GM21528 (cell line): ENCODE data around the gene UNK.
"Not testable (repeated sequence)": the region's sequence is repeated elsewhere in the genome, so short reads cannot be mapped to it uniquely, and the experiment has no call there.

Experiments
- ATAC-seq: cut with Tn5 transposase; IDR thresholded peaks from one replicate; pipeline ENCODE4 v1.9.1; 2021; ENCODE audit warnings: mild to moderate bottlenecking, moderate library complexity; ENCODE audit not compliant: unreplicated experiment, low FRiP score

UNK gene

DNA sequence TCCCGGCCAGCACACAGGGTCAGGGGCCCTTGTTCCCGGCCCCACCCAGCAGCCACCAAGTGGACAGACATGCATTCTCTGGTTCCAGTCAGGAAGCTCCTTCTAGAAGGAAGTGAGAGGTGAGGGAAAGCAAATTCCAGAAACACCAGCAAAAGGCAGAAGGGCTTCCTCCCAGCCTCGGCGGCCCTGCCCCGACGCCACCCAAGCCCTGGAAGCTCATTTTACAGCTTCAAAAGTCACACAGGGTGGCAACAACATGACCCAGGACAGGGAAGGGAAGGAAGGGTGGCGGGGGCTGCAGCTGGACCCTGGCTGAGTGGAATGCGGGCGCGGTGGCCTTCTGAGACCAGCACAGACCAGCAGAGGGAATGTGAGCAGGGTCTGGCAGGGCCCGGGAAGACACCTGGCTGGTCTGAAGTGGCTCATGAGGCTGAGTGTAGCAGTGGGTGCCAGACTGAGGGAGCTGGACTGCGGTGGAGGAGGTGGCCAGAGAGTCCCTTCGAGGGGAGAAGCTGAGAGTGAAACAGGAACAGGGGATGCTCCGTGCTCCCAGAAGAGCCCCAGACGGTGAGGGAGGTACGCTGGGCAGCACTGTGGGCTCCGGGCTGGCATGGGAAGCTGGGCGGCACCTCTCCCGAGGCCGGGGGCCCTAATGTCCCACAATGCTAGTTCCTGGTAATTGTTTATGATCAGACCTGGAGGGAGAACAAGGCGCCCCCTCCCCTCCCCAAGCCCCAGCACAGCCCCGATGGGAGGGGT is 61.5 kb downstream of the UNK start:
- ATAC-seq: no peak

DNA sequence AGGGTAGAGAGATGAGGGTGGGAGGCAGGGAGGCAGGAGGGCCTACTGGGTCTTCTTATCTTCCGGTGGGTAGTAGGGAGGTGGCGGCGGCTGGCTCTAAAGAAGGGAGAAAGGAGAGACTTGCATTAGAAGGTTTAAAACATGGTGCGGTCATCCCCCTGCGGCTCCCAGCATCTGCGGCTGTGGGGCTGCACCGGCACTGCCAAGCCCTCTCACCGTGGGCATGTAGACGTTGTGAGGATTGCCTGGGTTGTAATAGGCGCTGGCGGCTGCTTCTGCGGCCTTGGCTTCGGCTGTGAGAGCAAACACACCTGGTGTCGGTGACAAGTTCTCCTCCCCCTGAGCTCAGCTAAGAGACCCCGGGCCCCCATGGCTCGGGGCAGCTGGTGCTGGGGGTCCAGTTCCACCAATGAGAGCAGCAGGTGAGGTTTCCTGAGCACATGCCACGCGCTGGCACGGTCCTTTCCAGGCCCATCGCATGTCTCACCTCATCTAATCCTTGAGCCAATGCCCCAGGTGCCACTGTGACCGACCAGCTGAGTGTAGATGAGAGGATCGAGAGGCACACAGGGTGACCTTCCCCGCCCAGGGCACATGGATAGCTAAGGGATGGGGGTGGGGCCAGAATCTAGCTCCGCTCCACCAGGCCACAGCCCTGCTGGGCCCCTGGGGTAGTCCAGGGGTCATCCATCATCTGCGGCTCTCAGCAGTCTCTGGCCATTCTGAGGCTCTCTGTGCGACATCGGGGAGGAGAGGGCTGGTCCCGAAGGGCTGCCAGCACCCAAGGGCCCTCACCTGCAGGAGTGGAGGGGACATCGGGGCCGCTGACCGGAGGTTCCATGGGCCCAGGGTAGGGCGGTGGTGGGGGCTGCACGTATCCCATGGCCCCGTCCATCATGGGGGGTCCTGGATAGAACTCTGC is 62.3 kb downstream of the UNK start:
- no peak for ATAC-seq

DNA sequence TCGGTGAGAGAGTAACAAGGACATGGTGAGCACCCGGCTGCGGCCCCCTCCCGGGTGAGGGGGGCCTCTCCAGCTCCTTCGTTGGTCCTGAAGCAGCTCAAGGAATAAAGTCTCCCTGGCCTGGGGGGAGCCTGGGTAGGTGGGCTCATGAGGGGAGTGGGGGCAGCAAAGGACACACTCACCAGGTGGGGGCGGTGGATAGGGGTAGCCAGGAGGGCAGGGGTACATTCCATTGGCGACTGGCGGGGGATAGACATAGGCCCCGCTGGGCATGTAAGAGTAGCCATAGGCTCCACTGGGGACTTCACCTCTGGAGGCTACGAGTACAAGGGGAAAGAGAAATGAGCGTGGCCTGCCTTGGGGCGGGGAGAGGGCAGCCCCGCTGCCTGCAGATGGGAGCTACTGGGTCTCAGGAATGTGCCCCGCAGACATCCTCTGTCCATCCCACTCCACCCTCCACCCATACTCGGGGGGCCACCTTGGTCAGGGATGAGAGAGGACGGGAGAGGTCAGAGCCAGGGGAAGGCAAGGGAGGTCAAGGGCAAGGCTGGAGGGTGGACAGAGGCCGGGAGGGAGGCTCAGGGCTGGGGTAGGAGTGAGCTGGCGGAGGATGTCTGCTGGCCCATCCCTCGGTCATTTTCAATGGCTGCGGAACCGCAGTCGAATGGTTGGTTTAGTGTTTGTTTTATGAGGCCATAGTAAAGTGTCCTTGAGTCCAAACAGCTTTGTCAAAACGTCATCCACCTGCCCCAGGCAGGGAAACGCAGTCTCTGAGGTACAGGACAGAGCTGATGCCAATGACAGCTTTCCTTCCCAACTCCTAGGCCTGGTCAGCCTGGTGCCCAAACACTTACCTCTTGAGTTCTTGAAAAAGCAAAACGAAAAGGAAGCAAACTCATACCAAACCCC is 63.3 kb downstream of the UNK start:
- no peak for ATAC-seq

DNA sequence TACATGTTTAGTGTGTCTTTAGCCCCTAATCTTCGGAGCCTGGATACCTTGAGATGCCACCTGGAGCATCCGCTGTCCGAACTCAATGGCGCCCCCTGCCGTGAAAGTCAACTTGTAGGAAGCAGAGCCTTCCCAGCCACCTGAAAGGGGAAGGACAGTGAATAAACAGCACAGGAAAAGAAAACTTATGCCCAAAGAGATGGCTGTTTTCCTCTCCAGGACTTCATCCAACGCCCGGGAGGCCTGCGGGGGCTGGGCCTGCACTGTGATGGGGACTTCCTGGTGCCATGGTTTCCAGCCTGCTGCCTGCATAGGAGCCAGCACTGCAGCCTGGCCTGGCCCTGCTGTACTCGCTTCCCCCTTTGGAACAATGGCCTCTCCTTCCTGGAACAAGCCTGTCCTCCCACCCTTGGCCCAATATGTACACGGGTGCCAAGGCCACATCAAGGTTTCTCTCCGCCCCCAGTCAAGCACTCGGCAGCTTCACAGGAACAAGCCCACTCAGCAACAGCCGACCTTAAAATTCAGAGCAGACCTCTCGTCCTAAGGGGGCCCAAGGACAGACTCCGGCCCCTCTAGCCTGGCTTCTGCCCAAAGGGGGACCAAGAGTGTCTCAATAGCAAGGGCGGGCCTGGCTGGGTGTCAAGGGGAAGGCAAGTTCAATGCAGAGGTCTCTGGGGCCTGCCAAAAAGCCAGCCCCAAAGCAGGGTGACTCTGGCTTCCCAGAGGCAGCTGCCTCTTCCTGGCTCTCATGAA is 64.1 kb downstream of the UNK start:
- no peak for ATAC-seq

DNA sequence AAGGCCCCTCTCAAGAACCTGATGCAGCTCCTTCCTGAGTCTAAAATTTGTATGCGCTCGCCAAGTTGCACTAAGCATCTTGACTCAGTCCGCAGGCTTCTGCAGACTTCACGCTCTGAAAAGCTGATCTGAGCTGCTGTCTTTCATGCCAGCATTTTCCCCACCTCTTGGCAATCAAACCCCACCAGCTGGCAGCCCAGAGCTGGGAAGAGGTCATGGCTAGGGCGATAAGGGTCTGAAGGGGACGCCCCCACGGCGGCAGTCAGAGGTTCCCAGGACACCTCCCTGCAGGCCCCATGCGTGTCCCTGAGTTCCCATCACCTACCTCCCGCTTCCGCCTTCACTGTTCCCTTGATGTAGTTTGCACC is 64.7 kb downstream of the UNK start:
- ATAC-seq: no peak

DNA sequence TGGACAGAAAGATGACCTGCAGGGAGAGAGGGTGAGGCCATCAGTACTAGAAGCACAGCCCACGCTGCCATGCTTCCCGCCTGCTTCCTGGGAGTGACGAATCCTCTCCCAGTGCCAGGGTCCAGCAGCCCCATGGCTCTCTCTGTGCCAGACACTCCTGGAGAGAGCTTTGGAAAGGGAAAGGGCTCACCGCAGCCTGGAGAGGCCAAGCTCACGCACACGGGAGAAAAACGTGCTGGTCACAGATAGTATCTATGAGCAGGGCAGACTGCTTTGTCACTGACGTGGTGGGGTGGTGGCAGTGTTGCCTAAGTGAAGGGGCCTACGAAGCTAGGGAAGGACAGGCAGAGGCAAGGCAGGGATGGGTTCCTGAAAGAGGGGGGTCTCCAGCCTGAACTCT is 65.1 kb downstream of the UNK start:
- ATAC-seq: no peak

DNA sequence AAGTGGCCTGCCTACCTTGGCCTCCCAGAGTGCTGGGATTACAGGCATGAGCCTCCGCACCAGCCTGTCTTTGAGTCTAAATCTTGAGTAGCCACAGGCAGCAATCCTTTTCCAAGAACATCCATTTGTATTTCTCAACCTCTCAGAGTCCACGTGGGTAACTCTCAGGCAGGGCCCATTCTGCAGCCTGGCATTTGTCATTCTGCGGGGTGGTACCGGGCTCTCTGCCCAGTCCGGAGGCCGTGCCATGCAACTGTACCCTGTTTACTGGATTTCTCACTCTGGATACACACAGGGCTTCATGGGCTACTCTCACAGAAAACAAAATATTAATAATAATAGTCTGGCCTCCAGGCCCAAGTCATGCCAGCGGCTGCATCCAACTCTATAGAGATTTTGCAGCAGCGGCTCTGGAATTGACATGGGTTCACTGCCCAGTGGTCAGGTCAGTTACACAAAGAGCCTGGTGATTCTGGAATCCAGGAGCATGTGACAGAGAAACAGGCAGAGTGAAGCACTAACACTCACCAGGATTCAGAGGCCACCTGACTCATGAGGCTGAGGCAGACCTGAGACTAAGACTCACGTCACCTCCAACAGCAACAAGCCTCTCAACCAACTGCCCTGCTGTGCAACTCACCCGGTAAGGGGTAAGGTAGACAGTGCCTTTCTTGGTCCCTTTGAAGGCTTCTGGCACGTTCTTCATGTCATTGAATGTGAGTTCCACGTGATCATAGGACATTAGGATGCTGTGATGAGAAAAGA is 66.5 kb downstream of the UNK start:
- no peak for ATAC-seq

DNA sequence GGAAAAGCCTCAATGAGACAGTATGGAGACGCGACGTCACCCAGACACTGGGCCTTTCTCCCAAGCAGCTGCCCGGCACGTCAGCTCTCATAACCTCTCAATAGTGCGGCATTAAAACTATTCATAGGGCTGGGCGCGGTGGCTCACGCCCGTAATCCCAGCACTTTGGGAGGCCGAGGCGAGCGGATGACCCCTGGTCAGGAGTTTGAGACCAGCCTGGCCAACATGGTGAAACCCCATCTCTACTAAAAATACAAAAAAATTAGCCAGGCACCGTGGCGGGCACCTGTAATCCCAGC is 67.0 kb downstream of the UNK start:
- ATAC-seq: not testable (repeated sequence)

DNA sequence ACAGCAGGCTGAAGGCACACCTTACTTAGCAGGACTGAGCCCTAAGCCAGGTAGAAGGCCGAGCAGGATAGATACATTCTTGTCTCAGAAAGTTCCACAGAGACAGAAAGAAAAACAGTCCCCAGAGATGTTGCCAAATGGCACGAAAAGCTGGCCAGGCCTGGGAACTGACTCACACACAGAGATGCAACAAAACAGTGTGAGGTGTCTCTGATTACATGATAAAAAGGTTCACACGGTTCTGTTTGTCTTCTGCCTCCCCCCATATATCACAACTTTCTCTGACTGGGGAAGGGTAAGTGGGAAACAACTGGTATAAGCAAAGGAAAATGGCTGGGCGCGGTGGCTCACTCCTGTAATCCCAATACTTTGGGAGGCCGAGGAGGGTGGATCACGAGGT is 68.8 kb downstream of the UNK start:
- ATAC-seq: no peak

DNA sequence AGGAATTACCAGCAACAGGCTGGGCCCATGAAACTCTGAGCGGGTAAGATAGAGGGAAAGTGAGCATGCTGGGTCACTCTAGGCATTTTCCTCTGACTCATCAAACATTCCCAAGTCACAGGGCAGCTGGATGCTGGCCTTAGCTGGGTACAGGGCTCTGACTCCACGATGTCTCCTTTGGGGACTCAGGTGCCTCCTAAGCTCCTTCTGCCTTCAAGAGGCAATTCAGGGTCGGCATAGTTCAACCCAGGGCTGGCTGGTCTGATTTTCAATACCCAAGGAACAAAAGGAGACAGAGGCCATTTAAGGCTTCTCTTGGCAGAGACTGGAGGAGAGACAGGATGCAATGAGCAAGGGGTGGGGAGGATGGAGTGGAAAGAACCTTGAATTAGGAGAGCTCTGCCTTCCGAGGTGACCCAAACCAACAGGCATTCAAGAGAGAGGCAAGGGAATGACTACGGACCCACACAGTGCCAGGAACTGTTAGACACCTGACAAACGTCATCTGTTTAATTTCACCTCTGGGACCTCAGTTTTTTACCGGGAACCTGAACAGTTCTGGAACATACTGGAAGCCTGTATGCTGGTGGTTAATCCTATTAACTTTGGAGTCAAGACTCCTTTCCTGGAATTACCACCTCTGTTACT is 69.6 kb downstream of the UNK start:
- no peak for ATAC-seq

DNA sequence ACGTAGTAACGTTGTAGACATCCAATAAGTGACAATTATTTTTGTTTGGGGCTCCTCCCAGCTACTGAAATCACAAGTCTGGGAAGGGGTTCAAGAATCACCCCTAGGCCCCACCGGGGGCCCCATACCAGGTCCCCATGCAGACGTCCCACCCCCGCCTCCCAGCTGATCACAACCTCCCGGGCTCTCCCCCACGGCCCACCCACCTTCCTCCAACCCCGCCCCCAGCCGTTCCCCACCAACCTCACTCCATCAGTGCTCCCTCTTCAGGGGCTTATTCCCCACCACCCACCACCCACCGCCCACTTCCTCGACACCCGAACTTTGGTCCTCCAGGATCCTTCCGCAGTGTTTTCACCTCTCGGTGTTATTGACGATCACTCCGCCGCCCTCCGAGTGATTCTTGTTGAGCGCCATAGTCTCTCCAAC is 70.3 kb downstream of the UNK start:
- ATAC-seq: no peak

DNA sequence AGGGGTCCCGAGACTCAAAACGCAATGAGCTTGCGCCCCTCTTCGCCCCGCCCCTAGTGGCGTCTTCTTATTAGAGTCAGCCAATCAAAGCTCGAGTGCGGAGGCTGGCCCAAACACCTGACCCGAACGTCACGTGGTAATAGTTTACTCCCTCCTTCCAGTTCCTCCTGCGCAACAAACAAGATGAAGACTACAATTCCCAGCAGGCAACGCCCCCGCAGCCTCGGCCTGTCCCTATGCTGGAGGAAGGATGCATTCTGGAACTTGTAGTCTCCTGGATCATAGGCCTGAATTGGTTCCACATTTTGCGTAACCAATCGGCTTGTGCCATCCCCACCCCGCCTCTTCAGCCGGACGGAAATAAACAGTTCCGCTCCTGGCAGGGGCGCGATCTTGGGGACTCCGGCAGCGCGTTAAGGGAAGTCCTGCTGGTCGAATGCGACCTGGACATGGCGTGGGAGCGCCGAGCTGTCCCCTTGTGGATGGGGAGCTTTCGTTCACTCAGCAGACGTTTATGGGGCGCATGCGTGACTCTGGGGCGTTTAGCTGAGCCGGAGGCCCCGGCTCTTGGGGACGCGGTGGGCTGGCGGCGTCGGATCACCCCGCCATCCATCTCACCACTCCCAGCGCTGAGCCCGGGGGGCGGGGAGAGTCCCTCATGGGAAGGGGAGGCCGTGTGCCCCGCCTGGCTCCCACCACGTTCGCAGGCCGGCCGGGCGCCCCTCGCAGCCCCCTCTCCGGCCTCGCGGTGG is 70.9 kb downstream of the UNK start, which contains the start of gene WBP2:
Gene WBP2, minus strand, starts transcription at position 26 of the 752 bp plus-strand sequence. CDS start 38 bp downstream, outside the sequence.
- ATAC-seq: peak; percentile 90

DNA sequence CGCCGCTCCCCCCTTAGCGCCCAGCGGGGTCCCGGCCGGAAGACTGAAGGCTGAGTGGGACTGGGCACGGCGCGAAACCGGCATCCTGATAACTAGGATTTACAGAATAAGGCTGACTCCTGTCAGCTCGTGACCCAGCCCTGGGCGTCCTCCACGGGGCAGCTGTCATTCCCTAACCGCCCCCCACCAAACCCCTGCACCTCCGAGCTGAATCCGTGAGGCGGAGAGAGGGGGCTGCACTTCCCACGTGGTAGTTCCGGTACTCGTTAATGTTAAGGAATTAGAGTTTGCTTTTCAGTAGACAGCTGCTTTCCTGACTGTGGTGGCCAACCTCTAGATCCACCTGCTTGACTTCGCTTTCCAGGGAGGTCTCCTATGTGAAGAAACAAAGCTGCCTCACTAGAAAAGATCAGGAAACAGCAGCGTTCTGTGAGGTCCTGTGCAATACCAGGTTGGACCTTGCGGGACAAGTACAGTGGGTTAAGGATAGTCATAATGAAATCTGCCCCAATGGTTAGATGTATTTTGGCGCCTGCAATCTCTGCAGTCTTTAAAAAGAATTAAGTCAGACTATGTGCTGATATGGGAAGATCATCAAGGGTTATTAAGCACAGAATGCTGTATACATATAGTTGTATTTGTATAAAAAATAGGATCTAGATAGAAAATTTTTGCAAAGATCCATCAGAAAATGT is 71.6 kb downstream of the UNK start:
- ATAC-seq: peak; percentile 5

DNA sequence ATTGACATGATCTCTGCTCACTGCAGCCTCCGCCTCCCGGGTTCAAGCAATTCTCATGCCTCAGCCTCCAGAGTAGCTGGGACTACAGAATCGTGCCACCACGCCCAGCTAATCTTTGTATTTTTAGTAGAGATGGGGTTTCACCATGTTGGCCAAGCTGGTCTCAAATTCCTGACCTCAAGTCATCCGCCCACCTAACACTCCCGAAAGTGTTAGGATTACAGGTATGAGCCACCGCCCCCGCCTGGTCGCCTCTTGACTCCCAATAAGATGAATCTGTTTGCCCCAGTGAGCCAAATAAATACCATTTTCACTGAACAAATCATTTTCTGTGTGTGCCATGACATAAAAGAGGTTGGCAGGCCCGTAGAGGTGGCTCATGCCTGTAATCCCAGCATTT is 74.8 kb downstream of the UNK start:
- not testable (repeated sequence) for ATAC-seq

DNA sequence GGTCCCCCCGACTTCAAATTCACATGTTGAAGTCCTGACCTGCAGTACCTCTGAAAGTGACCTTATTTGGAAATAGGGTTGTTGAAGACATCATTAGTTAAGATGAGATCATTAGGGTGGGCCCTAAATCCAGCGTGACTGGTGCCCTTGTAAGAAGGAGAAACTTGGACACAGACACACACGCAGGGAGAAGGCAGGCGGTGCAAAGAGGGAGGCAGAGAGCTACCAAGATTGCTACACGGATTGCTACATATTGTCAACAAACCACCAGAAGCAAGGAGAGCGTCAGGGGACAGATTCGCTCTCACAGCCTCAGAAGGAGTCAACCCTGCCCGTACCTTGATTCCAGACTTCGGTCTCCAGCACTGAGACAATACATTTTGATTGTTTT is 77.3 kb downstream of the UNK start:
- no peak for ATAC-seq

DNA sequence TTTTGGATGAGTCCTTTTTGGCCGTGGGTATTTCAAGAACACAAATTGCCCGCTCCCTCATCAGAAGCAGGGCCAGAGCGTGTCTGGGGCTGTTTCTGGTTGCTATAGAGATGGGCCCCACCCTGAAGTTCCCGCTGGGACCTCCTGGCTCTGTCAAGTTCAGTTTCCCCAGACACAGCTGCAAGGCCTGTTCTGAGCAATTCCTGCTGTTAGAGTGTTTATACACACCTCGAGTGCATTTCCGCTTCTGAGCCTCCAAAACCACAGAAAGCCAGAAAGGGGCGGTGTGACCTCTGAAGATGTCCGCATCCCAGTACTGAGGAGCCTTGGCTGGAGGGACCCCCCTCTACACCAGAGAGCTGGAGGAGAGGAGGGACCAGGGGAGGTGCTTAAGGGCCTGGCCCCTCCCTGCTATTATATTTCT is 79.9 kb downstream of the UNK start:
- peak; percentile 78 for ATAC-seq

DNA sequence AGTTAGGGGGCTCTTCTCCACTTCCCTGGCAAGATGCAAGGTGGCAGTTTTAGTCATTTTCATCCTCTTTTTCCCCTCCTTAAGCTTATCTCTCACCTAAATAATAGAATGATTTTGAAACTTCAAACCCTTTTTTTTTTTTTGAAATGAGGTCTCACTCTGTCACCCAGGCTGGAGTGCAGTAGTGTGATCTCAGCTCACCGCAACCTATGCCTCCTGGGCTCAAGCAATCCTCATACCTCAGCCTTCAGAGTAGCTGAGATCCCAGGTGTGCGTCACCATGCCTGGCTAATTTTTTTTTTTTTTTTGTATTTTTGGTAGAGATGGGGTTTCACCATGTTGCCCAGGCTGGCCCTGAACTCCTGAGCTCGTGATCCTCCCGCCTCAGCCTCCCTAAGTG is 80.3 kb downstream of the UNK start:
- peak; percentile 3 for ATAC-seq
